VCaP (cell line): ENCODE data around the gene NME1.
"Not testable (repeated sequence)": the region's sequence is repeated elsewhere in the genome, so short reads cannot be mapped to it uniquely, and the experiment has no call there.

Experiments
- H3K27ac ChIP-seq: fragments of 450-650 bp; 2 replicates; pipeline ENCODE4 v1.5.1; 2017
- CTCF ChIP-seq: fragments of 450-650 bp; conservative IDR thresholded peaks from 2 replicates; pipeline ENCODE4 v1.5.1; 2017; ENCODE audit warnings: mild to moderate bottlenecking, moderate library complexity

The NME1 gene

DNA sequence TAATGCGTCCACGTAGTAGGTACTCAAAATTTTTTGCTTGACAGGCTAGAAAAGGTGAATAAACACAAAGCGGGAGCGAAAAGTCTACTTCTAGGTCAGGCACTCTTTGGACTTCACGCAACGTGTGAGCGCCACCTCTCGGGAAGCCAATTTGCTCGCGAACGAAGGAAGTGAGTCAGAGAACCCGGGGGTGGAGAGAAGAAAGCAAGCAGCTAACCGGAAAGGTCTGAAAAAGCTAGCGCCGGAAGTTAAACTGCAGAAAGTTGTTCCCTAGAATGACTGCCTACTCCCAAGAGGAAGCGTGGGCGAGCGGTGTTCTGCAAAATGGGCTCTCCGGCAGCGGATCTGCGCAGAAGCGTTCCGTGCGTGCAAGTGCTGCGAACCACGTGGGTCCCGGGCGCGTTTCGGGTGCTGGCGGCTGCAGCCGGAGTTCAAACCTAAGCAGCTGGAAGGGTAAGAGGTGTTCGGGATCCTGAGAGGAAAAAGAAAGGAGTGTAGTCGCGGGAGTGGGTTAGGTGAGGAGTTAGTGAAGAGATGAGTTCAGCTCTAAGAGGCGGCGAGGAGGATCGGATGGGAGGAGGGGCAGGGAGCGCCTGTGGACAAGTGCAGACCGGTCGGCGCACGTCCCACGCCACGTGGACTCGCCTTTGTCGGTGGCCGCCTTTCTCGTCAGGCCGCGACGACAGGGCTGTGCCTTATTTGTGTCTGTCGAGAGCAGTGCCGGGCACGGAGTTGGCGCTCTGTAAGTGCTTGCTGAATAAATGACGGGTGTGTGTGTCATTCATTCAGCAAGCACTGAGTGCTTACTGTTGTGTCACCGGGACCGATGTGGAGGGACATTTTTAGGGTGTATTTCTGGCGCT is at the start of gene NME1:
Gene NME1 (plus strand): TSS at position 350 of the 863 bp plus-strand sequence. CDS start 2,096 bp downstream, outside the sequence.
- TF ChIP-seq CTCF: peak; percentile 92
- H3K27ac ChIP-seq: peak within 1 kb of the TSS; percentile 87

GRCh38 chr17:51107778-51108177 is 45.6 kb upstream of the NME1 start:
- TF ChIP-seq CTCF: no peak
- H3K27ac ChIP-seq: peak overlapping the region; percentile 56

- H3K27ac ChIP-seq: not testable (repeated sequence)
These were observed 40.8 kb upstream of the NME1 start for GRCh38 chr17:51112303-51113222.

DNA sequence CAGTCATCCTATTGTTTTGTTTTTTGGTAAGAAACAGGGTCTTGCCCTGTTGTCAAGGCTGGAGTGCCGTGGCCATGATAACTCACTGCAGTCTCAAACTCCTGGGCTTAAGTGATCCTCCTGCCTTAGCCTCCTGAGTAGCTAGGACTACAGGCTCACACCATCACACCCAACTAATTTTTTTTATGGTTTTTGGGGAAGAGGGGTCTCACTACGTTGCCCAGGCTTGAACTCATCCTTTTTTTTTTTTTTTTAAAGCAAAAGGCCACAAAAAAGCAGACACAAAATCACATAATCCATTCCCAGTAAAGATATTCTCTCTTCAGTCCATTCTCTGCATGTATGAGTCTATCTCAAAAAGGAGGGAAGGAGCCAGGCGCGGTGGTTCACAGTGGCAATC is 38.2 kb upstream of the NME1 start:
- no peak for TF ChIP-seq CTCF
- no peak overlapping the region for H3K27ac ChIP-seq

GRCh38 chr17:51118330-51119195 is 34.8 kb upstream of the NME1 start:
- no peak for TF ChIP-seq CTCF
- H3K27ac ChIP-seq: peak overlapping the region; percentile 93

- H3K27ac ChIP-seq: peak overlapping the region; percentile 93
- TF ChIP-seq CTCF: peak; percentile 44
These were observed 33.7 kb upstream of the NME1 start for GRCh38 chr17:51119415-51120356.

GRCh38 chr17:51120357-51120738 is 33.0 kb upstream of the NME1 start:
- TF ChIP-seq CTCF: no peak
- peak overlapping the region; percentile 93 for H3K27ac ChIP-seq
